ENCODE results near the gene OR14K1.
"Not testable (repeated sequence)": the region's sequence is repeated elsewhere in the genome, so short reads cannot be mapped to it uniquely, and the experiment has no call there.

The OR14K1 gene

GRCh38 chr1:247738315-247738714 lies at the start of gene OR14K1:
Gene OR14K1 (plus strand): TSS chr1:247738615. CDS start chr1:247738615, 0 bp downstream.
- no peak for DNase-seq (ENCODE audit: low spot score)

GRCh38 chr1:247701338-247701737 lies 37.1 kb upstream of the OR14K1 start:
- no peak for DNase-seq (ENCODE audit: low spot score)

GRCh38 chr1:247710681-247711080 lies 27.7 kb upstream of the OR14K1 start:
- DNase-seq (ENCODE audit: low spot score), result not testable (repeated sequence)

GRCh38 chr1:247713753-247714152 lies 24.7 kb upstream of the OR14K1 start:
- no peak for DNase-seq (ENCODE audit: low spot score)

- no peak for DNase-seq (ENCODE audit: low spot score)
Measured at GRCh38 chr1:247716546-247716945, 21.9 kb upstream of the OR14K1 start, which contains the start of gene OR6F1. Gene OR6F1 (minus strand): TSS chr1:247716646. CDS start chr1:247712755, 3,891 bp downstream.

- no peak for DNase-seq (ENCODE audit: low spot score)
Measured at GRCh38 chr1:247721222-247721621, 17.2 kb upstream of the OR14K1 start.

- DNase-seq (ENCODE audit: low spot score), result no peak
Measured at GRCh38 chr1:247740721-247741120, 2.3 kb downstream of the OR14K1 start.

GRCh38 chr1:247741756-247742155 lies 3.3 kb downstream of the OR14K1 start:
- DNase-seq (ENCODE audit: low spot score), result no peak

GRCh38 chr1:247742215-247742760 lies 3.9 kb downstream of the OR14K1 start:
- DNase-seq (ENCODE audit: low spot score), result not testable (repeated sequence)

GRCh38 chr1:247746391-247746935 lies 8.0 kb downstream of the OR14K1 start:
- DNase-seq (ENCODE audit: low spot score), result no peak

GRCh38 chr1:247747616-247748015 lies 9.2 kb downstream of the OR14K1 start:
- DNase-seq (ENCODE audit: low spot score), result no peak

- DNase-seq (ENCODE audit: low spot score), result no peak
Measured at GRCh38 chr1:247748041-247748440, 9.6 kb downstream of the OR14K1 start, which contains the start of gene OR14A2. Gene OR14A2 (minus strand): TSS chr1:247748141.

- no peak for DNase-seq (ENCODE audit: low spot score)
Measured at GRCh38 chr1:247749870-247750269, 11.5 kb downstream of the OR14K1 start.

GRCh38 chr1:247754311-247754710 lies 15.9 kb downstream of the OR14K1 start:
- not testable (repeated sequence) for DNase-seq (ENCODE audit: low spot score)

- DNase-seq (ENCODE audit: low spot score), result no peak
Measured at GRCh38 chr1:247760456-247760855, 22.0 kb downstream of the OR14K1 start, which contains the start of gene OR1C1. Gene OR1C1 (minus strand): TSS chr1:247760556. CDS start chr1:247758406, 2,150 bp downstream.

- DNase-seq (ENCODE audit: low spot score), result no peak
Measured at GRCh38 chr1:247769603-247770002, 31.2 kb downstream of the OR14K1 start.
